ENCODE results near the gene ZC3H14. TPM values are rescaled to one million over a fixed set of nuclear protein-coding genes. Genes with fewer than 3 reads are reported as not detected.

The ZC3H14 gene
- polyA plus RNA-seq, 2 donors, result 12.7 to 17.5 TPM

GRCh38 chr14:88533064-88533602 lies 29.7 kb upstream of the ZC3H14 start:
- Histone ChIP-seq H3K9me3 (ENCODE audit: control insufficient read depth in 2 of 2, insufficient read depth in 1 of 2, low read depth in 1 of 2, low read length in 1 of 2) (no peaks in the 10 kb centered on the region), H3K4me3 (ENCODE audit: low read depth in 1 of 2, low read length in 2 of 2) (no peak overlapping the region), H3K36me3 (ENCODE audit: control insufficient read depth in 2 of 2, insufficient read depth in 2 of 2, low read length in 1 of 2) (no peaks in the 10 kb centered on the region), H3K27me3 (ENCODE audit: control insufficient read depth in 1 of 2, insufficient read depth in 2 of 2, low read length in 2 of 2) (no peaks in the 10 kb centered on the region), H3K4me1 (ENCODE audit: control insufficient read depth in 2 of 2, insufficient read depth in 2 of 2, low read length in 1 of 2) (no peaks in the 10 kb centered on the region), H3K27ac (ENCODE audit: low read depth in 2 of 2, low read length in 1 of 2) (no peak overlapping the region)
- 91 to 93% methylated on average over 6 of the region's 6 CpGs for whole genome bisulfite sequencing, 2 donors

- 42 to 68% methylated on average over 4 of the region's 4 CpGs for WGBS, 2 donors
- Histone ChIP-seq H3K27ac (ENCODE audit: low read depth in 2 of 2, low read length in 1 of 2) (no peak overlapping the region), H3K4me3 (ENCODE audit: low read depth in 1 of 2, low read length in 2 of 2) (no peak overlapping the region), H3K36me3 (ENCODE audit: control insufficient read depth in 2 of 2, insufficient read depth in 2 of 2, low read length in 1 of 2) (no peaks in the 10 kb centered on the region), H3K4me1 (ENCODE audit: control insufficient read depth in 2 of 2, insufficient read depth in 2 of 2, low read length in 1 of 2) (no peaks in the 10 kb centered on the region), H3K27me3 (ENCODE audit: control insufficient read depth in 1 of 2, insufficient read depth in 2 of 2, low read length in 2 of 2) (no peaks in the 10 kb centered on the region), H3K9me3 (ENCODE audit: control insufficient read depth in 2 of 2, insufficient read depth in 1 of 2, low read depth in 1 of 2, low read length in 1 of 2) (no peaks in the 10 kb centered on the region)
Observed at GRCh38 chr14:88535149-88535548, 27.7 kb upstream of the ZC3H14 start.

DNA sequence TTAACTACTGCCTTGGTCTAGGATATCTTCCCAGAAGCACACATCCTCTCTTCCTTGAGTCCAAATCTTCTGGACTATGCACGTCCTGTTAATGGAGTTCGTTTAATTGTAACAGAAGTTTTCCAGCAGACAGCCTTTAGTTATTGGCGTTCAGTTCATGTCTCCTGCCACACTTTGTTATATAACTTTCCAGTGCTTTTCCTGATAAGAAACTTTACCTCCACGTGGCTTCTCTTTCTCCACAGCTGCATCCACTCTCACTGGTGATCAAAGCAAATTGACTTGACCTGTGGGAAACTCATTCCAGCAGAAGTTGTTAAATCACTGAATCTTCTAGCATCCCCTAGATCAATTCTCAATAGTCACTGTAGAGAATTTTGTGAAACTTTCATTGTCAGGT lies 27.0 kb upstream of the ZC3H14 start:
- Histone ChIP-seq H3K4me3 (ENCODE audit: low read depth in 1 of 2, low read length in 2 of 2) (no peak overlapping the region), H3K27ac (ENCODE audit: low read depth in 2 of 2, low read length in 1 of 2) (no peak overlapping the region), H3K4me1 (ENCODE audit: control insufficient read depth in 2 of 2, insufficient read depth in 2 of 2, low read length in 1 of 2) (no peaks in the 10 kb centered on the region), H3K36me3 (ENCODE audit: control insufficient read depth in 2 of 2, insufficient read depth in 2 of 2, low read length in 1 of 2) (no peaks in the 10 kb centered on the region), H3K9me3 (ENCODE audit: control insufficient read depth in 2 of 2, insufficient read depth in 1 of 2, low read depth in 1 of 2, low read length in 1 of 2) (no peaks in the 10 kb centered on the region), H3K27me3 (ENCODE audit: control insufficient read depth in 1 of 2, insufficient read depth in 2 of 2, low read length in 2 of 2) (no peaks in the 10 kb centered on the region)
- WGBS, 2 donors, result 36 to 49% methylated on average over 4 of the region's 4 CpGs

GRCh38 chr14:88541324-88541723 lies 21.5 kb upstream of the ZC3H14 start:
- Histone ChIP-seq H3K4me3 (ENCODE audit: low read depth in 1 of 2, low read length in 2 of 2) (no peak overlapping the region), H3K9me3 (ENCODE audit: control insufficient read depth in 2 of 2, insufficient read depth in 1 of 2, low read depth in 1 of 2, low read length in 1 of 2) (no peaks in the 10 kb centered on the region), H3K36me3 (ENCODE audit: control insufficient read depth in 2 of 2, insufficient read depth in 2 of 2, low read length in 1 of 2) (no peaks in the 10 kb centered on the region), H3K27ac (ENCODE audit: low read depth in 2 of 2, low read length in 1 of 2) (no peak overlapping the region), H3K27me3 (ENCODE audit: control insufficient read depth in 1 of 2, insufficient read depth in 2 of 2, low read length in 2 of 2) (no peaks in the 10 kb centered on the region), H3K4me1 (ENCODE audit: control insufficient read depth in 2 of 2, insufficient read depth in 2 of 2, low read length in 1 of 2) (no peaks in the 10 kb centered on the region)
- WGBS, 2 donors, result 92 to 98% methylated on average over 1 of the region's 1 CpG

DNA sequence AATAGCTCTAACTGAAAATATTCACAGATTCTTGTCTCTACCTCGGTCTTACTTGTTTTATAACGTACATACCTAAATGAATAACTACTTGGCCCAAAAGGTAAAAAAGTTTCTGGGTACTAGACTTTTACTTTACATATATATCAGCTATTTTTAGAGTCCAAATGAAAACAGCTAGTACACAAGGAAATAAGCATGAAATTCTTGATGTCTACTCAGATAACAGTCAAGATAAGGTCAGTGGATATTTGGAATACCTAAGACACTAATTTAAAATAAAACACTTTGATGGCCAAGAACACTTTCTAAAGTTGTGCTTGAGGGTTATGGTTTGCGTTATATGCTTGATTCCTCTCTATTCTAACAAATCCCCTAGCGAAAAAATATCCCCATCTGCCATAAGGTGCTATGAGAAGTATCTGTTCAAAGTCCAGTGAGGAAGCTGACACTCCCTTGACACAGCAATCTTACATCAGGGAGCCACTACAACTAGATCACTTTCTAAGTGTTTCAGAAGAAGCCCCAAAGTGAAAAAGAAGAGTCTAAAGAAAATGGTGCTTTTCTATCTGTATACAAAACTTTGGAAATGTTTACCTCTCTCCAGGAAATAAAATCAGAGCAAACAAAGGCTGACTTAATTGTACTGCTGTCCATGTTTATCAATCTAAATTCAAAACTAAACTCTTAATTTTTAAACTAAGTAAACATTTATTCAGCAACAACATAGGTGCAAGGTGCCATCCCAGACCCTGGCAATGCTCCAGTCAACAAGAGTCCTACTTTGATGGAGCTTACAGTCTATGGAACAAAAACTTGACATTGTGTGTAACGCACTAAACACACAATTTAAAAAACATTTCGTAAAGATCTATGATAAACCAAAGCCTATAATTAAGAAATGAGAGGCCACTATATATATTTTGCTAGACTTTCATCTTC lies 19.7 kb upstream of the ZC3H14 start:
- H3K4me3 ChIP-seq (ENCODE audit: low read depth in 1 of 2, low read length in 2 of 2), result no peak overlapping the region
- no peak overlapping the region for H3K27ac ChIP-seq (ENCODE audit: low read depth in 2 of 2, low read length in 1 of 2)
- no peaks in the 10 kb centered on the region for H3K4me1 ChIP-seq (ENCODE audit: control insufficient read depth in 2 of 2, insufficient read depth in 2 of 2, low read length in 1 of 2)
- H3K36me3 ChIP-seq (ENCODE audit: control insufficient read depth in 2 of 2, insufficient read depth in 2 of 2, low read length in 1 of 2), result no peaks in the 10 kb centered on the region
- no peaks in the 10 kb centered on the region for H3K27me3 ChIP-seq (ENCODE audit: control insufficient read depth in 1 of 2, insufficient read depth in 2 of 2, low read length in 2 of 2)
- WGBS, 2 donors, result 81 to 89% methylated on average over 6 of the region's 6 CpGs
- H3K9me3 ChIP-seq (ENCODE audit: control insufficient read depth in 2 of 2, insufficient read depth in 1 of 2, low read depth in 1 of 2, low read length in 1 of 2), result no peaks in the 10 kb centered on the region

GRCh38 chr14:88545256-88545655 lies 17.6 kb upstream of the ZC3H14 start:
- WGBS, 2 donors, result 90% methylated on average over 3 of the region's 3 CpGs
- H3K36me3 ChIP-seq (ENCODE audit: control insufficient read depth in 2 of 2, insufficient read depth in 2 of 2, low read length in 1 of 2), result no peaks in the 10 kb centered on the region
- no peak overlapping the region for H3K27ac ChIP-seq (ENCODE audit: low read depth in 2 of 2, low read length in 1 of 2)
- no peak overlapping the region for H3K4me3 ChIP-seq (ENCODE audit: low read depth in 1 of 2, low read length in 2 of 2)
- H3K27me3 ChIP-seq (ENCODE audit: control insufficient read depth in 1 of 2, insufficient read depth in 2 of 2, low read length in 2 of 2), result no peaks in the 10 kb centered on the region
- peaks cover 0 to under 1% of the 10 kb centered on the region in 2 donors for H3K4me1 ChIP-seq (ENCODE audit: control insufficient read depth in 2 of 2, insufficient read depth in 2 of 2, low read length in 1 of 2)
- H3K9me3 ChIP-seq (ENCODE audit: control insufficient read depth in 2 of 2, insufficient read depth in 1 of 2, low read depth in 1 of 2, low read length in 1 of 2), result no peaks in the 10 kb centered on the region

- H3K9me3 ChIP-seq (ENCODE audit: control insufficient read depth in 2 of 2, insufficient read depth in 1 of 2, low read depth in 1 of 2, low read length in 1 of 2), result no peaks in the 10 kb centered on the region
- no peak overlapping the region for H3K4me3 ChIP-seq (ENCODE audit: low read depth in 1 of 2, low read length in 2 of 2)
- 59 to 62% methylated on average over 4 of the region's 4 CpGs for WGBS, 2 donors
- no peaks in the 10 kb centered on the region for H3K27me3 ChIP-seq (ENCODE audit: control insufficient read depth in 1 of 2, insufficient read depth in 2 of 2, low read length in 2 of 2)
- peaks cover 0 to 2% of the 10 kb centered on the region in 2 donors for H3K4me1 ChIP-seq (ENCODE audit: control insufficient read depth in 2 of 2, insufficient read depth in 2 of 2, low read length in 1 of 2)
- no peak overlapping the region for H3K27ac ChIP-seq (ENCODE audit: low read depth in 2 of 2, low read length in 1 of 2)
- H3K36me3 ChIP-seq (ENCODE audit: control insufficient read depth in 2 of 2, insufficient read depth in 2 of 2, low read length in 1 of 2), result no peaks in the 10 kb centered on the region
Observed at GRCh38 chr14:88546621-88547385, 16.0 kb upstream of the ZC3H14 start.

DNA sequence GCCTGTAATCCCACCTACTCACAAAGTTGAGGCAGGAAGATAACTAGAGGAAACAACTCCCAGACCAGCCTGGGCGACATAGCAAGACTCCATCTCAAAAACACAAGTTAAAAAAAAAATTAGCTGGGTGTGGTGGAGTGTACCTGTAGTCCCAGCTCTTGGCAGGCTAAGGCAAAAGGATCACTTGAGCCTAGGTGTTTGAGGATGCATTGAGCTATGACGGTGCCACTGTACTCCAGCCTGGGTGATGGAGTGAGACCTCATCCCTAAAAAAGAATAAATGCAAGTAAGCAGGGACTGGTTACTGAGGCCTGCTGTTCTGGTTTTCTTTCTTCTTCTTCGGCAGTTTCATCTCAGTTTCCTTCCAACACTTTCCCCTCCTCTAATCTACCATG lies 15.5 kb upstream of the ZC3H14 start:
- H3K36me3 ChIP-seq (ENCODE audit: control insufficient read depth in 2 of 2, insufficient read depth in 2 of 2, low read length in 1 of 2), result no peaks in the 10 kb centered on the region
- peaks cover 0 to 2% of the 10 kb centered on the region in 2 donors for H3K4me1 ChIP-seq (ENCODE audit: control insufficient read depth in 2 of 2, insufficient read depth in 2 of 2, low read length in 1 of 2)
- H3K27ac ChIP-seq (ENCODE audit: low read depth in 2 of 2, low read length in 1 of 2), result no peak overlapping the region
- H3K27me3 ChIP-seq (ENCODE audit: control insufficient read depth in 1 of 2, insufficient read depth in 2 of 2, low read length in 2 of 2), result no peaks in the 10 kb centered on the region
- H3K9me3 ChIP-seq (ENCODE audit: control insufficient read depth in 2 of 2, insufficient read depth in 1 of 2, low read depth in 1 of 2, low read length in 1 of 2), result no peaks in the 10 kb centered on the region
- H3K4me3 ChIP-seq (ENCODE audit: low read depth in 1 of 2, low read length in 2 of 2), result no peak overlapping the region
- WGBS, 2 donors, result 79 to 81% methylated on average over 3 of the region's 3 CpGs

- H3K27me3 ChIP-seq (ENCODE audit: control insufficient read depth in 1 of 2, insufficient read depth in 2 of 2, low read length in 2 of 2), result no peaks in the 10 kb centered on the region
- 96 to 98% methylated on average over 15 of the region's 15 CpGs for WGBS, 2 donors
Observed at GRCh38 chr14:88550078-88550477, 12.8 kb upstream of the ZC3H14 start.

More at GRCh38 chr14:88550078-88550477, 12.8 kb upstream of the ZC3H14 start:
- Histone ChIP-seq H3K4me1 (ENCODE audit: control insufficient read depth in 2 of 2, insufficient read depth in 2 of 2, low read length in 1 of 2) (peaks cover 0 to 2% of the 10 kb centered on the region in 2 donors), H3K9me3 (ENCODE audit: control insufficient read depth in 2 of 2, insufficient read depth in 1 of 2, low read depth in 1 of 2, low read length in 1 of 2) (no peaks in the 10 kb centered on the region), H3K36me3 (ENCODE audit: control insufficient read depth in 2 of 2, insufficient read depth in 2 of 2, low read length in 1 of 2) (no peaks in the 10 kb centered on the region), H3K27ac (ENCODE audit: low read depth in 2 of 2, low read length in 1 of 2) (no peak overlapping the region), H3K4me3 (ENCODE audit: low read depth in 1 of 2, low read length in 2 of 2) (no peak overlapping the region)

Data from esophagus (tissue), 2 donors.